Lower leg skin (tissue), 3 donors: ENCODE data around the gene IL36RN.

Source experiments
- CTCF ChIP-seq, 3 donors: fragments of 450-650 bp; IDR thresholded peaks; one replicate each; pipeline ENCODE4 v1.5.1; 2016; ENCODE audit warnings: antibody characterized with exemption in 3 of 3, mild to moderate bottlenecking in 3 of 3, moderate library complexity in 2 of 3
- POLR2A ChIP-seq, 2 donors: fragments of 450-650 bp; IDR thresholded peaks; one replicate each; pipeline ENCODE4 v1.6.1; 2016 to 2017; ENCODE audit warnings: antibody characterized with exemption in 2 of 2, mild to moderate bottlenecking in 1 of 2, moderate library complexity in 1 of 2

DNA sequence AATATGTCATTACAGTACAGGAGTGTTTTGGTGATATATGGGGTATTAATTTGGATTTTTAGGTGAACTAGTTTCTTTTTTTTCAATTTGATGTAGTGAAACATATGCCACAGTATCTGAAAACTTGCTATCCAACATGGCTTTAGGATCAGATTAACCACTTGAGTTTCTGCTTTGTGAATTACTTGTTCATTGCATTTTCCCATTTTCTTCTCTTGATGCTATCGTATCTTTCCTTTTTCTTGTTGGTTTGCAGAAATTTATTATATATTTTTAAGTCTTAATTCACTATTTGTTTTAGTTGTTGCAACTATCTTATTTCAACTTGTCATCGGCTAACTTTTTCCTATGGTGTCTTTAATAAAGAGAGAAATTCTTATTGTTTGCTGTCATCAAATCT lies 44.9 kb upstream of the IL36RN start:
- no peak for TF ChIP-seq CTCF (IDR thresholded peaks at IDR 0.05)
- no peak for TF ChIP-seq POLR2A (IDR thresholded peaks at IDR 0.05)
